ENCODE measurements around the gene CEP104.

Gene CEP104

GRCh38 chr1:3869751-3870301 is 12.8 kb upstream of the CEP104 start:
- Histone ChIP-seq H3K27ac (replicated peaks) (no peak overlapping the region), H3K27me3 (ENCODE audit: insufficient read depth, poor library complexity, severe bottlenecking) (no peaks in the 10 kb centered on the region), H3K4me3 (replicated peaks; ENCODE audit: insufficient read depth, low read length) (no peak overlapping the region)
- DNase-seq (ENCODE audit: low read depth in 1 of 2, low spot score in 1 of 2): no peak
- TF ChIP-seq REST (IDR thresholded peaks at IDR 0.05; ENCODE audit: insufficient replicate concordance, low read depth) (no peak), SPI1 (IDR thresholded peaks at IDR 0.05; ENCODE audit: borderline replicate concordance, low read depth) (no peak), GABPA (IDR thresholded peaks at IDR 0.05; ENCODE audit: low read depth) (no peak), CTCF (IDR thresholded peaks at IDR 0.05; ENCODE audit: insufficient read depth, low read length) (no peak), POLR2AphosphoS5 (IDR thresholded peaks at IDR 0.05; ENCODE audit: low read depth) (no peak)

- Histone ChIP-seq H3K4me3 (replicated peaks; ENCODE audit: insufficient read depth, low read length) (no peak overlapping the region), H3K27ac (replicated peaks) (no peak overlapping the region), H3K27me3 (ENCODE audit: insufficient read depth, poor library complexity, severe bottlenecking) (no peaks in the 10 kb centered on the region)
- TF ChIP-seq SPI1 (IDR thresholded peaks at IDR 0.05; ENCODE audit: borderline replicate concordance, low read depth): no peak
- TF ChIP-seq REST (IDR thresholded peaks at IDR 0.05; ENCODE audit: insufficient replicate concordance, low read depth): no peak
- no peak for TF ChIP-seq CTCF (IDR thresholded peaks at IDR 0.05; ENCODE audit: insufficient read depth, low read length)
- no peak for TF ChIP-seq POLR2AphosphoS5 (IDR thresholded peaks at IDR 0.05; ENCODE audit: low read depth)
- TF ChIP-seq GABPA (IDR thresholded peaks at IDR 0.05; ENCODE audit: low read depth): no peak
- no peak for DNase-seq (ENCODE audit: low read depth in 1 of 2, low spot score in 1 of 2)
These were observed 11.5 kb upstream of the CEP104 start for GRCh38 chr1:3868464-3869006.

- no peak for TF ChIP-seq CTCF (IDR thresholded peaks at IDR 0.05; ENCODE audit: insufficient read depth, low read length)
- TF ChIP-seq POLR2AphosphoS5 (IDR thresholded peaks at IDR 0.05; ENCODE audit: low read depth): no peak
- TF ChIP-seq SPI1 (IDR thresholded peaks at IDR 0.05; ENCODE audit: borderline replicate concordance, low read depth): no peak
- TF ChIP-seq REST (IDR thresholded peaks at IDR 0.05; ENCODE audit: insufficient replicate concordance, low read depth): no peak
- TF ChIP-seq GABPA (IDR thresholded peaks at IDR 0.05; ENCODE audit: low read depth): no peak
- DNase-seq (ENCODE audit: low read depth in 1 of 2, low spot score in 1 of 2): no peak
- no peaks in the 10 kb centered on the region for H3K27me3 ChIP-seq (ENCODE audit: insufficient read depth, poor library complexity, severe bottlenecking)
- H3K27ac ChIP-seq (replicated peaks): no peak overlapping the region
- H3K4me3 ChIP-seq (replicated peaks; ENCODE audit: insufficient read depth, low read length): no peak overlapping the region
These were observed 8.7 kb upstream of the CEP104 start for GRCh38 chr1:3865606-3866160.

Data from HL-60 (cell line).